WERI-Rb-1 (cell line): ENCODE results near the gene IRF1.

ENCODE experiments used
- DNase-seq: peaks from one replicate; pipeline ENCODE4 v3.0.0-alpha.2; 2020
- H3K27ac ChIP-seq: fragments of 250-450 bp; sonication (Bioruptor Pico); 2 replicates; pipeline ENCODE4 v1.5.1; 2020; ENCODE audit warnings: mild to moderate bottlenecking, moderate library complexity
- H3K27me3 ChIP-seq: fragments of 250-450 bp; sonication (Bioruptor Pico); 2 replicates; pipeline ENCODE4 v1.5.1; 2021; ENCODE audit warnings: mild to moderate bottlenecking, low read depth, moderate library complexity; ENCODE audit not compliant: insufficient read depth, severe bottlenecking
- H3K36me3 ChIP-seq: fragments of 250-450 bp; sonication (Bioruptor Pico); 2 replicates; pipeline ENCODE4 v1.5.1; 2020; ENCODE audit warnings: mild to moderate bottlenecking, moderate library complexity
- H3K4me3 ChIP-seq: 2 replicates; pipeline ENCODE4 v1.5.1; 2011; ENCODE audit warnings: low read depth, mild to moderate bottlenecking, control low read depth, low read length
- H3K9me3 ChIP-seq: fragments of 250-450 bp; sonication (Bioruptor Pico); 2 replicates; pipeline ENCODE4 v1.5.1; 2021; ENCODE audit warnings: mild to moderate bottlenecking, moderate library complexity; ENCODE audit not compliant: severe bottlenecking
- TF ChIP-seq, protein P1 (sequence below): IDR thresholded peaks from 2 replicates; pipeline ENCODE4 v1.5.1; 2011; ENCODE audit warnings: low read depth, mild to moderate bottlenecking, control low read depth, inconsistent platforms, low read length

IRF1 gene

DNA sequence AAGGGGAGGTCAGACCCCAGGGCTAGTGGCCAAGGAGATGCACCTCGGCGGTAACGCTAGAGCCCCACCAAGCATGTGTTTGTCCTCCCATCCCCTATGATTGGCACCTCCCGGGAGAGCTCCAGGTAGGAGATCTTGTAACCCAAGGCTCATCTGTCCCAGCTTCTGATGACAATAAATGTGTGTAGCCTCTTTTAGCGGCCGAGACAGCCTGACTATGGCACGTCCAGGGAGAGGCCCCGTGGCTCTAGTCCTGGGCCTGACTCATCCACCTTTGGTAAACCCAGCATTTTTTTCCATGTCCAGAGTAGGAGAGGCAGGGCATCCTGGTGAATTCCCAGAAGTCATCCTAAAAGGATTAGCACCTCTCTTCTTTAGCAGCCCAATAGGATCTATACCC is 39.2 kb downstream of the IRF1 start:
- no peak for DNase-seq
- Histone ChIP-seq H3K27me3 (no peaks in the 10 kb centered on the region), H3K4me3 (no peak overlapping the region), H3K27ac (no peak overlapping the region), H3K36me3 (no peaks in the 10 kb centered on the region), H3K9me3 (no peaks in the 10 kb centered on the region)
- TF ChIP-seq, protein P1, sequence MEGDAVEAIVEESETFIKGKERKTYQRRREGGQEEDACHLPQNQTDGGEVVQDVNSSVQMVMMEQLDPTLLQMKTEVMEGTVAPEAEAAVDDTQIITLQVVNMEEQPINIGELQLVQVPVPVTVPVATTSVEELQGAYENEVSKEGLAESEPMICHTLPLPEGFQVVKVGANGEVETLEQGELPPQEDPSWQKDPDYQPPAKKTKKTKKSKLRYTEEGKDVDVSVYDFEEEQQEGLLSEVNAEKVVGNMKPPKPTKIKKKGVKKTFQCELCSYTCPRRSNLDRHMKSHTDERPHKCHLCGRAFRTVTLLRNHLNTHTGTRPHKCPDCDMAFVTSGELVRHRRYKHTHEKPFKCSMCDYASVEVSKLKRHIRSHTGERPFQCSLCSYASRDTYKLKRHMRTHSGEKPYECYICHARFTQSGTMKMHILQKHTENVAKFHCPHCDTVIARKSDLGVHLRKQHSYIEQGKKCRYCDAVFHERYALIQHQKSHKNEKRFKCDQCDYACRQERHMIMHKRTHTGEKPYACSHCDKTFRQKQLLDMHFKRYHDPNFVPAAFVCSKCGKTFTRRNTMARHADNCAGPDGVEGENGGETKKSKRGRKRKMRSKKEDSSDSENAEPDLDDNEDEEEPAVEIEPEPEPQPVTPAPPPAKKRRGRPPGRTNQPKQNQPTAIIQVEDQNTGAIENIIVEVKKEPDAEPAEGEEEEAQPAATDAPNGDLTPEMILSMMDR = no peak

DNA sequence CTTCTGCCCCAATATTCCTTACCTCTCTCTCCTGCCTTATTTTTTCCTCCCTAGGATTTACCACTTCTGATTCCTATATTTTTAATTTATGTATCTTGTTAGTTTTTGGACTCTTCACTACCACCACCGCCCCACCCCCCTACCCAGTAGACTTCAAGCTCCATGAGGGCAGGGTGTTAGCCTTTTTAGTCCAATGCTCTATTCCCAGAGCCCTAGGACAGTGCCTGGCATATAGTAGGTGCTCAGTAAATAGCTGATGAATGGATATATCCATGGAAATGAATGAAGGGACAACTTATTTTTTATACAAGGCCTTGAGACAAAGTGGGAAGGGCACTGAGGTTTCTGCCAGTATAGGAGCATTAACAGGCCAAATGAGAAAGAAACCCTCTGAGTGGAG is 41.5 kb downstream of the IRF1 start:
- no peaks in the 10 kb centered on the region for H3K36me3 ChIP-seq
- no peak for DNase-seq
- TF ChIP-seq, protein P1 = no peak
- H3K27ac ChIP-seq = no peak overlapping the region
- no peaks in the 10 kb centered on the region for H3K27me3 ChIP-seq
- no peak overlapping the region for H3K4me3 ChIP-seq
- no peaks in the 10 kb centered on the region for H3K9me3 ChIP-seq

DNA sequence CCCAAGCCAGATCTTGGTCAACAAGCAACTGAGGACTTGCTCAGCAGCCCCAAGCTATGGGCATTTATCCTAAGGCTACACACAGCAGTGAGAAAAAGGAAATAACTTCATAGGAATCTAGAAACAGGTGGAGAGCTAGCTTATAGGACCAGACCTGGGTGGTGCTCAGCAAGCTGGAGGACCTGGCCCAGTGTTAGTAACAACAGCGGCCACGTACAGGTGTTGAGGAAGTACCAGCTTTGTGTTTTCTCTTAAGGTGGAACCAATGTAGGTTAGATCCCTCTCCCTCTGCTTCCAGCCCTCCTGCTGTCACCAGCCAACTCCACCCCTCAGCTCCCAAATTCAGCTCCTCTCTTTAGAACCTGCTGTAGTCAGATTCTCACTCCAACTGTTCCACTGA is 43.4 kb downstream of the IRF1 start:
- Histone ChIP-seq H3K27ac (no peak overlapping the region), H3K36me3 (no peaks in the 10 kb centered on the region), H3K9me3 (no peaks in the 10 kb centered on the region), H3K27me3 (no peaks in the 10 kb centered on the region), H3K4me3 (no peak overlapping the region)
- TF ChIP-seq, protein P1 = no peak
- no peak for DNase-seq

DNA sequence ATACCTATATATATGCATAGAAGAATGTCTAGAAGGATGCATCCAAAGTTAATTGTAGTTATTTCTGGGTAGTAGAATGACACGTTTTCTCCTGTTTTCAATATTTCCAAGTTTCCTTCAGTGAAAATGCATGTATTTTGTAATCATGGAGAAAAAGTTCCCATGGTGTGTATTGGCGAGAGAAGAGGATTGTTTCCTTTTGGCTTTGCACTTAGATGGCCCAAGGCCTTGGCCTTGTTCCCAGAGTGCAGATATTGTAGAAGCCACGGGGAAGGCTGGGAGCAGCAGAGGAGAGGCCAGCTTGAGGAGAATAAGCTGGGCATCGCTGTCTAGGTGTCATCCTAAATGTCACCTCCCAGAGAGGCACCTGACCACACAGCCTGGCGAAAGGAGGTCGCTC is 44.0 kb downstream of the IRF1 start:
- H3K9me3 ChIP-seq = no peaks in the 10 kb centered on the region
- TF ChIP-seq, protein P1 = no peak
- no peak overlapping the region for H3K27ac ChIP-seq
- no peak for DNase-seq
- no peak overlapping the region for H3K4me3 ChIP-seq
- H3K27me3 ChIP-seq = no peaks in the 10 kb centered on the region
- no peaks in the 10 kb centered on the region for H3K36me3 ChIP-seq

DNA sequence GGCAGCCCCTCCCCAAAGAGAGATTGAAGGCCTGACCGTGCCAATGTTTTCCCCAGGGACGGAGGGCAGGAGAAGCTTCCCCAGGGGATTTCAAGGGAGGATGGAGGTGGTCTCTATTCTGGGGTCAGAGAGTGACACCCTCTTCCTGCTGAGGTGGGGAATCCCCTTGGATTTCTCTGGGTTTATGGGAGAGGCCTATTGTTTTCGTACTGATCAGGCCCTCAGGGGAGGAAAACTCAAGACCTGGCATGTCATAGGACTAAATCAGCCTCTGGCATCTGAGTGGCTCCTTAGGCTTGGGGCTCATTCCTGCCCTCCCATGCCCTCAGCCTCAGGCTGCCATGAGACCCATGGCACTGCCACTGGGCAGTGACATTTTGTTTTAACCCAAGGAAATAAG is 44.6 kb downstream of the IRF1 start:
- H3K36me3 ChIP-seq = no peaks in the 10 kb centered on the region
- H3K27ac ChIP-seq = no peak overlapping the region
- no peaks in the 10 kb centered on the region for H3K9me3 ChIP-seq
- no peak for DNase-seq
- no peaks in the 10 kb centered on the region for H3K27me3 ChIP-seq
- TF ChIP-seq, protein P1 = no peak
- H3K4me3 ChIP-seq = no peak overlapping the region

DNA sequence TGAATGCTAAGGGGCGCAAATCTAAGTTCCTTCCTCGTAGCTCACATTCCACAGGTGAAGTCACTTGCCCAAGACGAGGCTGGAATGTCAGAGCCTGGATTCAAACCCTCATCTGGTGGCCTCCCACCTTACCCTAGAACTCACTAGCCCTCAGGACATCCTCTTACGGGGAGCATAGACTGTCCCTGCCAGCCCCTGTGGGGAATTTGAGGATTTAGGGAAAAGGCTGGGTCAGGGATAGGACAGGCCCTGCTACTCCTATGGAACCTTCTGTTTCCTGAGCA is 45.0 kb downstream of the IRF1 start:
- no peak for DNase-seq
- Histone ChIP-seq H3K27ac (no peak overlapping the region), H3K27me3 (no peaks in the 10 kb centered on the region), H3K9me3 (no peaks in the 10 kb centered on the region), H3K4me3 (no peak overlapping the region), H3K36me3 (no peaks in the 10 kb centered on the region)
- TF ChIP-seq, protein P1 = no peak
